CD4-positive, alpha-beta T cell treated with Interleukin-17A for 4 hours (primary cell): ENCODE results near the gene PDCD10.
A peak's percentile ranks its signal among the peaks of the same experiment; 100 is the strongest.

ENCODE experiments used
- DNase-seq: peaks from one replicate; pipeline ENCODE4 v3.0.0-alpha.2; 2020; ENCODE audit warnings: mixed read lengths

PDCD10 gene

GRCh38 chr3:167734498-167735232, at the start of gene PDCD10:
Gene PDCD10 (minus strand): TSS chr3:167734892. CDS start chr3:167720157, 14,735 bp downstream.
- peak; percentile 96 for DNase-seq

GRCh38 chr3:167783781-167784180, 49.1 kb upstream of the PDCD10 start:
- no peak for DNase-seq

- no peak for DNase-seq
Observed at GRCh38 chr3:167780214-167780883, 45.7 kb upstream of the PDCD10 start.

DNA sequence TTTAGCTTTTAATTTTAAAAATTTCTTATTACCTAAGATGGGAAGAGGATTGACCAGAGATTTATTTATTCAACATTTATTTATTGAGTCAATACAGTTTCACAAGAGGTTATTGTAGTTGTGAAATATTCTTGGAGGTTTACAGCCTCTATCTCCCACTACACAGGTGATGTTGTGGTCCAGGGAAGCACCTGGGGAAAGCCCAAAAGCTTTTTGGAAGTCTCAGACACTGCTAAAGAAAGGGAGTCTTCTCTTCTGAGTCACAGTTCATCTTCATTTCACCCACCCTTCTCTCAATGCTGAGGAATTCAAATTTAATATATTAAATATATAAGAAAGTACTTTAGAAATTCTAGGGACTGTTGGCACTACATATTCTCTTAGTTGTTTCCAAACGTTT, 42.7 kb upstream of the PDCD10 start:
- no peak for DNase-seq

- DNase-seq: no peak
Observed at GRCh38 chr3:167776066-167776685, 41.5 kb upstream of the PDCD10 start.

DNA sequence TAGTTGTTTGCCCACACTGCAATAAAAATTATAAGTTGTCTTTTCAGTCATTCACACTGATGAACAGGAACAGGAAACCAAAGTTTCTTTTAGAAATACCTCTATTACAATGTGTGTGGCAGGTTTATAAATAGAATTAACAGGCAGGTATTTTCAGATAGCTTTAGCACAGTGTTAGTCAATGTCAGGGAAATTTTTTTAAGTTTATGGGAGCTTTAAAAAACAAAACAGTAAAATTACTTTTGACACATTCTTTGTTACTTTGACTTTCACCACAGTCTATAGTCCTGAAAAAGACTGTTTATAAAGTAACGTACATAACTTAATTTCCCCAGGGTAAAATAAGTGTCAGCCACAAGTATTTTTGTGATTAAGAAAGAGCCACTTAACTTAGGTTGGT, 38.9 kb upstream of the PDCD10 start:
- DNase-seq: no peak

GRCh38 chr3:167772992-167773391, 38.3 kb upstream of the PDCD10 start:
- no peak for DNase-seq

GRCh38 chr3:167762296-167762695, 27.6 kb upstream of the PDCD10 start:
- no peak for DNase-seq

GRCh38 chr3:167761302-167761701, 26.6 kb upstream of the PDCD10 start:
- no peak for DNase-seq

GRCh38 chr3:167754049-167754448, 19.4 kb upstream of the PDCD10 start:
- DNase-seq: no peak

GRCh38 chr3:167750272-167750971, 15.7 kb upstream of the PDCD10 start:
- DNase-seq: no peak

- DNase-seq: no peak
Observed at GRCh38 chr3:167749728-167750127, 15.0 kb upstream of the PDCD10 start.

DNA sequence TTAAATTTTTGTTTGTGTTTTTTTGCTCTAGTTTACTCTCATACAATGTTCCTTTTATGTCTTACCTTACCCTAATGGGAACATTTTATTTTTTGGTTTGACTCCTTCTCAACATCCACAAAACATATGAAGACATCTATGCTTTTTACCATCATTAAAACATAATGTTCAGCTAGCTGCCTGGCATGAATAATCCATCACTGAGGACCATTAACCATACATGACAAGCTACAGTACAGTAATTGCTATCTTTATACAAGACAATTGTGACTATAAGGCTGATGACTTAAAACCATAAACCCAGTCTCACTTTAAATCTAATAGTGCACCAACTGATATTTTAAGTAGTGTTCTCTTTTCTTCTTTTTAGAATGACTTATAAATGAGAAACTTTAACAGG, 14.5 kb upstream of the PDCD10 start:
- no peak for DNase-seq

GRCh38 chr3:167743799-167744198, 9.1 kb upstream of the PDCD10 start:
- DNase-seq: no peak

DNA sequence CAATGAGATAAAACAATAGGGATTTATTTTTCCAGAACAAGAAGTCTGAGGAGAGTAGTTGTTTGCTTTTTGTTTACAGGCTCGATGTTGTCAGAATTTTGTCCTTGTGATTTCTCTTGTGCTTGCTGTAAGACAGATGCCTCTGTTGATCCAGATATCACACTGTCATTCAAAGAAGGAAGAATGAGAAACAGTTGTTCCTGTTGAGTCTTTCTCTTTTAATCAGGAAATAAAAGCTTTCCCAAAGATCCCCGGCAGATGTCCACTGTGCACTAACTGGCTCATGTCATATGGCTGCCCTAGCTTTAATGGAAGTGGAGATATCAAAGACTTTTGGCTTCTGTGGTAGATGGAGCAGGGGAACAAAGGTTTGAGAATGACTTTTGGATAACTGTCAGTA, 7.6 kb upstream of the PDCD10 start:
- no peak for DNase-seq

GRCh38 chr3:167740961-167741587, 6.4 kb upstream of the PDCD10 start:
- peak; percentile 33 for DNase-seq

- no peak for DNase-seq
Observed at GRCh38 chr3:167739190-167739810, 4.6 kb upstream of the PDCD10 start.

DNA sequence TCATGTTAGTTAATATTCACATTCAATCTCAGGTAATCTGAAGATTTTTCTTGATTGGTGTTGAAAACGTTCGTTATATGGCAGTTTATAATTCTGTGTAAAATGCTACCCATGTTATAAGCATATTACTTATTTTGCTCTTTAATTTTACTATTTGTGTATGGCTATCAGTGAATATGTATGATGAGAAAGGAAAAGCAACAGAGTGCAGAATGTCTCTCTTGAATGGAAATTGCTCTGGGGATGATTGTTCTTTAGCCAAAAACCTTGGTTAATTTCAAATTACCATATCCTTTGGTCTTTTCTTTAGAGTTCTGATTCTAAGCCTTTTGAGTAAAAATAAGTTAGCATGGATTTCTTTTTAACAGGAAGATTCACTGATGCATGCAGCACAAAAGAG, 3.3 kb upstream of the PDCD10 start:
- no peak for DNase-seq

DNA sequence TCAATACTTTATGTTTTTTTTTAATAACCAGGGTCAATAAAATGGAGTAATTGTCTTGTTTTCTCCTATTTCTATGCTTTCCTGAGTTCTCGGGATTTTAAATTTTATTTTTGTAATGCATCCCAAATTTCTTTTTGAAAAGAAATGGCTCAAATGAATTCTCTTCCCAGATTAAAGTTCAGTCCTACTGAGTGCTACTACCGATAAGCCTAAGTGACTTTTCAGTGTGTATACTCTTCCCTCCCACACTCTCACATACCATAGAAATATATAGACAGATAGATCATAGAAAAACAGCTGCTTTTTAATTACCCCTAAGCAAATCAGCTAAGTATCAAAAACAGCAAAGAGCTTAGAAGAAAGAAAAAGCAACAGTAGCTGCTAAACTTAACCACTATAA, 2.3 kb upstream of the PDCD10 start:
- DNase-seq: no peak

GRCh38 chr3:167736264-167736787, 1.6 kb upstream of the PDCD10 start:
- DNase-seq: no peak

DNA sequence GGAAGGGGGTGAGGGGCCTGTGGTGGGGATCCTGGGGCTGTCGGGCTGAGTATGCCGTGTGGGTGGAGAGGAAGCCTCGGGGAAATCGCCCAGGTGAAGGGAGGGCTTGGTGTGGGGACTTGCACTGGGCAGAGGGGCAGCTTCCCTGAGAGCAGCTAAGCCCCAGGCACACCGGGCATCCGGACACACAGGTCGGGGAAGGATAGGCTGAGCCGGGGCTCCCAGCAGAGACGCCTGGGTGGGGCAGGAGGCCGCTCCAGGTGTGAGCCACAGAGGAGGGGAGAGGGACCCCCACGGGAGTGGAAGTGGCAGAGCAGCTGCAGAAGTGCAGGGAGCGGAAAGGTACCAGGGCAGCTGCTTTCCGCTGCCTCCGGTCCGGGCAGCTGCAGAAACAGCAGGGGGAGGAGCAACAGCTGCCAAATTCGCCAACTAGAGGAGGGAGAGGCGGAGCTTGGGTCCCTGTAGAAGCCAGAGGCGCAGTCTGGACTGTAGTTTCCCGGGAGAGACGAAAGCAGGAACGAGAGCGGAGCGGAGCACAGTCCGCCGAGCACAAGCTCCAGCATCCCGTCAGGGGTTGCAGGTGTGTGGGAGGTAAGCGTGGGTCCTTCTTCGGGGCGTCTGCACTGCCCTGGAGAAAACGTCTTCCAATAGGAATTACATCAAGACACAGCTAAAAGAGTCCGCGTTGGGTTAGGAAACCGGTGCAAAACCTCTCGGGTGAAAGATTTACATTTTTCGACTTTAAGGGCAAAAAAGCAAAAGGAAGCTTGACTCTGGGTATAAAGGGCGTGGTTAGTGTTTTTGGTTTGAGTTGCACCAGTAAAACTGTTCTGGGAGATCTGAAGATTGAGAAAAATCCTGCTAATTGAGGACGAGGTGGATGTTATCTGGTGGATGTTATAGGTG, 794 bp upstream of the PDCD10 start, which contains the start of gene SERPINI1:
TSS of gene SERPINI1 (plus strand) at position 489 of the 906 bp plus-strand sequence. CDS start 53,408 bp downstream, outside the sequence.
- DNase-seq: peak; percentile 84
